Measurements from ENCODE around the gene CACNG1. TPM values are rescaled to one million over a fixed set of nuclear protein-coding genes. Genes with fewer than 3 reads are reported as not detected.

The CACNG1 gene
- polyA plus RNA-seq, 1 donor from 2014 or later = 0.77 TPM

DNA sequence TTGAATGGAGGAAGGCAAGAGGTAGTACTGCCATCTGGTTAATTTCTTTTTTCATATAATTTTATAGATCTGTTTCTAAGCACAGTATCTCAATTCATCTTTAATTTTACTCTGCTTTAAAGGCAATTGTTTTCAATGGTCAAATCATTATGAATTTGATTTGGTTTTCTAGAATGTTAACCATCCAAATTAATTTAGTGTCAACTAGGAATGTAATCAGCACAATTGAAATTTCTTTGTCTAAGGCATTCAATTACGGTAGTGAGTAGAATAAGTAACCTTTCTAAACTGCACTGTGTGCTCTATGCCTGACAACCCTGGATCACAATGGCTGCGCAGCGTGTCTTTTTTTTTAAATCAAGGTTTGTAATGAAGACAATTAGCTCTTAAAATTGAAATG lies 44.3 kb downstream of the CACNG1 start:
- no peak overlapping the region for H3K4me2 ChIP-seq (ENCODE audit: low read length)
- H3K79me2 ChIP-seq (replicated peaks; ENCODE audit: insufficient read depth, low read length) = peaks cover 3% of the 10 kb centered on the region
- H3F3A ChIP-seq (ENCODE audit: insufficient read depth, low read length, poor library complexity, severe bottlenecking) = no peaks in the 10 kb centered on the region
- H4K20me1 ChIP-seq (ENCODE audit: insufficient read depth) = no peaks in the 10 kb centered on the region
- no peaks in the 10 kb centered on the region for H3K9me2 ChIP-seq (ENCODE audit: insufficient read depth, low read length)
- H3K4me3 ChIP-seq (ENCODE audit: low read length) = no peak overlapping the region
- H2AFZ ChIP-seq (ENCODE audit: low read depth, low read length) = no peak overlapping the region
- peaks cover 6% of the 10 kb centered on the region for H3K9me3 ChIP-seq (ENCODE audit: low read length)
- no peak overlapping the region for H3K27ac ChIP-seq (ENCODE audit: low read length)
- no peak overlapping the region for H3K9ac ChIP-seq (ENCODE audit: low read length)
- TF ChIP-seq TAF1 (IDR thresholded peaks at IDR 0.05; ENCODE audit: low read depth) (no peak), POLR2AphosphoS5 (IDR thresholded peaks at IDR 0.05) (no peak), RAD21 (conservative IDR thresholded peaks at IDR 0.05) (no peak), EZH2 (IDR thresholded peaks at IDR 0.05; ENCODE audit: borderline replicate concordance, insufficient read depth, low read length, poor library complexity, severe bottlenecking) (no peak), SMC3 (conservative IDR thresholded peaks at IDR 0.05; ENCODE audit: poor library complexity) (no peak), MXI1 (conservative IDR thresholded peaks at IDR 0.05; ENCODE audit: poor library complexity, severe bottlenecking) (no peak), CTCF (IDR thresholded peaks at IDR 0.05; ENCODE audit: poor library complexity, severe bottlenecking) (no peak), EP300 (conservative IDR thresholded peaks at IDR 0.05; ENCODE audit: poor library complexity, severe bottlenecking) (no peak)
- TF ChIP-seq, protein P1, sequence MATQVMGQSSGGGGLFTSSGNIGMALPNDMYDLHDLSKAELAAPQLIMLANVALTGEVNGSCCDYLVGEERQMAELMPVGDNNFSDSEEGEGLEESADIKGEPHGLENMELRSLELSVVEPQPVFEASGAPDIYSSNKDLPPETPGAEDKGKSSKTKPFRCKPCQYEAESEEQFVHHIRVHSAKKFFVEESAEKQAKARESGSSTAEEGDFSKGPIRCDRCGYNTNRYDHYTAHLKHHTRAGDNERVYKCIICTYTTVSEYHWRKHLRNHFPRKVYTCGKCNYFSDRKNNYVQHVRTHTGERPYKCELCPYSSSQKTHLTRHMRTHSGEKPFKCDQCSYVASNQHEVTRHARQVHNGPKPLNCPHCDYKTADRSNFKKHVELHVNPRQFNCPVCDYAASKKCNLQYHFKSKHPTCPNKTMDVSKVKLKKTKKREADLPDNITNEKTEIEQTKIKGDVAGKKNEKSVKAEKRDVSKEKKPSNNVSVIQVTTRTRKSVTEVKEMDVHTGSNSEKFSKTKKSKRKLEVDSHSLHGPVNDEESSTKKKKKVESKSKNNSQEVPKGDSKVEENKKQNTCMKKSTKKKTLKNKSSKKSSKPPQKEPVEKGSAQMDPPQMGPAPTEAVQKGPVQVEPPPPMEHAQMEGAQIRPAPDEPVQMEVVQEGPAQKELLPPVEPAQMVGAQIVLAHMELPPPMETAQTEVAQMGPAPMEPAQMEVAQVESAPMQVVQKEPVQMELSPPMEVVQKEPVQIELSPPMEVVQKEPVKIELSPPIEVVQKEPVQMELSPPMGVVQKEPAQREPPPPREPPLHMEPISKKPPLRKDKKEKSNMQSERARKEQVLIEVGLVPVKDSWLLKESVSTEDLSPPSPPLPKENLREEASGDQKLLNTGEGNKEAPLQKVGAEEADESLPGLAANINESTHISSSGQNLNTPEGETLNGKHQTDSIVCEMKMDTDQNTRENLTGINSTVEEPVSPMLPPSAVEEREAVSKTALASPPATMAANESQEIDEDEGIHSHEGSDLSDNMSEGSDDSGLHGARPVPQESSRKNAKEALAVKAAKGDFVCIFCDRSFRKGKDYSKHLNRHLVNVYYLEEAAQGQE (IDR thresholded peaks at IDR 0.05; ENCODE audit: borderline replicate concordance) = no peak
- H3K36me3 ChIP-seq (ENCODE audit: insufficient read depth, low read length) = no peaks in the 10 kb centered on the region
- no peaks in the 10 kb centered on the region for H3K27me3 ChIP-seq (ENCODE audit: insufficient read depth, low read depth, low read length)

- Histone ChIP-seq H3K27ac (ENCODE audit: low read length) (no peak overlapping the region), H4K20me1 (ENCODE audit: insufficient read depth) (no peaks in the 10 kb centered on the region), H3K9me2 (ENCODE audit: insufficient read depth, low read length) (no peaks in the 10 kb centered on the region), H3K9ac (ENCODE audit: low read length) (no peak overlapping the region), H3K4me2 (ENCODE audit: low read length) (no peak overlapping the region), H3F3A (ENCODE audit: insufficient read depth, low read length, poor library complexity, severe bottlenecking) (no peaks in the 10 kb centered on the region), H3K9me3 (ENCODE audit: low read length) (peaks cover 6% of the 10 kb centered on the region), H2AFZ (ENCODE audit: low read depth, low read length) (no peak overlapping the region), H3K27me3 (ENCODE audit: insufficient read depth, low read depth, low read length) (no peaks in the 10 kb centered on the region), H3K36me3 (ENCODE audit: insufficient read depth, low read length) (no peaks in the 10 kb centered on the region), H3K79me2 (replicated peaks; ENCODE audit: insufficient read depth, low read length) (peaks cover 3% of the 10 kb centered on the region), H3K4me3 (ENCODE audit: low read length) (no peak overlapping the region)
- TF ChIP-seq, protein P1 (IDR thresholded peaks at IDR 0.05; ENCODE audit: borderline replicate concordance) = no peak
- TF ChIP-seq SMC3 (conservative IDR thresholded peaks at IDR 0.05; ENCODE audit: poor library complexity) (no peak), EZH2 (IDR thresholded peaks at IDR 0.05; ENCODE audit: borderline replicate concordance, insufficient read depth, low read length, poor library complexity, severe bottlenecking) (no peak), EP300 (conservative IDR thresholded peaks at IDR 0.05; ENCODE audit: poor library complexity, severe bottlenecking) (no peak), CTCF (IDR thresholded peaks at IDR 0.05; ENCODE audit: poor library complexity, severe bottlenecking) (no peak), RAD21 (conservative IDR thresholded peaks at IDR 0.05) (no peak), POLR2AphosphoS5 (IDR thresholded peaks at IDR 0.05) (no peak), TAF1 (IDR thresholded peaks at IDR 0.05; ENCODE audit: low read depth) (no peak), MXI1 (conservative IDR thresholded peaks at IDR 0.05; ENCODE audit: poor library complexity, severe bottlenecking) (no peak)
Measured at GRCh38 chr17:67090341-67090740, 46.0 kb downstream of the CACNG1 start.

Data from neural cell (in vitro differentiated cells).